Upper lobe of left lung (tissue), 4 donors: ENCODE measurements around the gene DTL.

Experiments used
- CTCF ChIP-seq, 6 experiments: fragments of 450-650 bp in 4 of 6; fragments of 200-600 bp in 2 of 6; sonication (generic) in 2 of 6; IDR thresholded peaks; one replicate each; pipeline ENCODE4 v1.5.1; 2016 to 2019; ENCODE audit warnings: antibody characterized with exemption in 6 of 6
- EP300 ChIP-seq, 4 donors: sonication (generic); formaldehyde crosslinking; IDR thresholded peaks; one replicate each; pipeline ENCODE4 v1.5.1; 2017; ENCODE audit warnings: antibody characterized with exemption in 4 of 4, control low read depth in 2 of 4
- POLR2A ChIP-seq, 4 donors: fragments of 450-650 bp; IDR thresholded peaks; one replicate each; pipeline ENCODE4 v1.5.1; 2016 to 2017; ENCODE audit warnings: antibody characterized with exemption in 4 of 4, mild to moderate bottlenecking in 2 of 4
- POLR2AphosphoS5 ChIP-seq, 2 donors: sonication (generic); formaldehyde crosslinking; IDR thresholded peaks; one replicate each; pipeline ENCODE4 v1.5.1; 2017; ENCODE audit warnings: antibody characterized with exemption in 2 of 2

GRCh38 chr1:212133319-212133718, 97.8 kb downstream of the DTL start:
- TF ChIP-seq CTCF (IDR thresholded peaks at IDR 0.05): no peak
- TF ChIP-seq POLR2A (IDR thresholded peaks at IDR 0.05): no peak
- no peak for TF ChIP-seq POLR2AphosphoS5 (IDR thresholded peaks at IDR 0.05)
- no peak for TF ChIP-seq EP300 (IDR thresholded peaks at IDR 0.05)
